Stomach (tissue), 4 donors: ENCODE results near the gene PHF23.

Experiments
- CTCF ChIP-seq, 7 experiments: fragments of 450-650 bp in 4 of 7; fragments of 200-600 bp in 3 of 7; sonication (generic) in 3 of 7; IDR thresholded peaks; one replicate each; pipeline ENCODE4 v1.5.1; 2016 to 2019; ENCODE audit warnings: antibody characterized with exemption in 7 of 7, control low read depth in 2 of 7, mild to moderate bottlenecking in 1 of 7
- EP300 ChIP-seq: sonication (generic); formaldehyde crosslinking; IDR thresholded peaks from one replicate; pipeline ENCODE4 v1.6.1; 2017; ENCODE audit warnings: antibody characterized with exemption
- POLR2A ChIP-seq, 4 donors: fragments of 450-650 bp; IDR thresholded peaks; one replicate each; pipeline ENCODE4 v1.6.1; 2016; ENCODE audit warnings: antibody characterized with exemption in 4 of 4, control low read depth in 2 of 4, mild to moderate bottlenecking in 1 of 4, moderate library complexity in 1 of 4

- TF ChIP-seq CTCF (IDR thresholded peaks at IDR 0.05) (no peak), POLR2A (IDR thresholded peaks at IDR 0.05) (no peak), EP300 (no peak)
Observed at GRCh38 chr17:7250695-7251627, 11.7 kb upstream of the PHF23 start.
